ENCODE data around the gene RPTOR.
"Not testable (repeated sequence)": the region's sequence is repeated elsewhere in the genome, so short reads cannot be mapped to it uniquely, and the experiment has no call there.

The RPTOR gene

GRCh38 chr17:80558046-80558445, 13.4 kb downstream of the RPTOR start:
- no peak for DNase-seq

GRCh38 chr17:80559825-80560251, 15.2 kb downstream of the RPTOR start:
- DNase-seq = no peak

- no peak for DNase-seq
These were observed 17.0 kb downstream of the RPTOR start for GRCh38 chr17:80561541-80562114.

- no peak for DNase-seq
These were observed 19.9 kb downstream of the RPTOR start for GRCh38 chr17:80564545-80564944.

GRCh38 chr17:80565343-80566053, 20.9 kb downstream of the RPTOR start:
- no peak for DNase-seq

GRCh38 chr17:80566054-80566400, 21.4 kb downstream of the RPTOR start:
- no peak for DNase-seq

GRCh38 chr17:80568246-80568645, 23.6 kb downstream of the RPTOR start:
- DNase-seq = no peak

GRCh38 chr17:80569924-80570323, 25.3 kb downstream of the RPTOR start:
- no peak for DNase-seq

- no peak for DNase-seq
These were observed 29.1 kb downstream of the RPTOR start for GRCh38 chr17:80573701-80574100.

- DNase-seq = no peak
These were observed 29.9 kb downstream of the RPTOR start for GRCh38 chr17:80574496-80574895.

GRCh38 chr17:80575057-80575875, 30.6 kb downstream of the RPTOR start:
- peak; percentile 62 for DNase-seq

- no peak for DNase-seq
These were observed 33.4 kb downstream of the RPTOR start for GRCh38 chr17:80577876-80578570.

GRCh38 chr17:80578668-80579388, 34.2 kb downstream of the RPTOR start:
- not testable (repeated sequence) for DNase-seq

GRCh38 chr17:80582165-80582564, 37.5 kb downstream of the RPTOR start:
- no peak for DNase-seq

- no peak for DNase-seq
These were observed 39.7 kb downstream of the RPTOR start for GRCh38 chr17:80584176-80584905.

GRCh38 chr17:80585890-80586845, 41.5 kb downstream of the RPTOR start:
- DNase-seq = no peak

GRCh38 chr17:80586846-80587228, 42.2 kb downstream of the RPTOR start:
- DNase-seq = no peak

- no peak for DNase-seq
These were observed 44.2 kb downstream of the RPTOR start for GRCh38 chr17:80588702-80589383.

GRCh38 chr17:80591788-80592187, 47.1 kb downstream of the RPTOR start:
- no peak for DNase-seq

- no peak for DNase-seq
These were observed 47.6 kb downstream of the RPTOR start for GRCh38 chr17:80592243-80592642.

Measured in NCI-H2107 (cell line).